SH-SY5Y (cell line): ENCODE data around the gene LRRTM4.
A peak's percentile ranks its signal among the peaks of the same experiment; 100 is the strongest.

Experiments
- GATA2 ChIP-seq: IDR thresholded peaks from 2 replicates; pipeline ENCODE4 v1.6.1; 2011; ENCODE audit warnings: mild to moderate bottlenecking, low read depth, low read length
- GATA3 ChIP-seq: IDR thresholded peaks from 2 replicates; pipeline ENCODE4 v1.6.1; 2011; ENCODE audit warnings: low read depth, mild to moderate bottlenecking, low read length, moderate library complexity

Gene LRRTM4

DNA sequence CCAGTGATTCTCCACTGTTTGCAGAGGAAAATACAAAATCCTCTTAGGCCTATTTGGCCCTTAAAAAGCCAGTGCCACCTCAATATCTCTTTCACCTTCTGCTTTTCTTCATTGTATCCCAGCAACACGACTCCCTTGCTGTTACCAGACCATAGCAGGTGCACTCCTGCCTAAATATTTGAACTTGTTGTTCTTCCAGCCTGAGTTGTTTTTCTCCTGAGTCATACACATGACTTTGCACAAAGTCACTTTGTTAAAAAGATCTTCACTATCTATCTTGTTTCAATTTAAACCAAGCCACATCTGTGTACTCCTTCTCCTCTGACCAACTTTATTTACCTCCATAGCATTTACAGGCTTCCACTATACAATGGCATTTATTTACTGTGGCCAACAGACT is 103.6 kb downstream of the LRRTM4 start:
- TF ChIP-seq GATA2 = no peak
- no peak for TF ChIP-seq GATA3

DNA sequence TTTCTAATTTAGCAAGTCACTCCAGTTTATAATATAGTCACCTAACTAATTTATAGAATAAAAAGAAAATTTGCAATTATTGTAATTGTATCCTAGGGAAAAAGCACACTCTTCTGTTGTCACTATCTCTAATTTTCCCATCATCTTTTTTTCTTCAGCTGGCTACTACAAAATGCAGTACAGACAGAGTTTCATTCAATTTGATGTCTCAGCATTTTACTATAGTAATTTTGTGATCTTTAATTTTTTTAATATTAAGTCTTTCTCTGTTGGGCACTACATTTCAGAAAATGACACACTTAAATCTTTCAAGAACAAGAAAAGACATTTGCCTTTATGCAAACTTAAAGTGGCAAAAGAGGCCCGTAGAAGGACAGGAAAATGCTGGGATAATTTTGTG is 118.0 kb downstream of the LRRTM4 start:
- no peak for TF ChIP-seq GATA3
- TF ChIP-seq GATA2 = no peak

- TF ChIP-seq GATA2 (no peak), GATA3 (no peak)
These were observed 123.1 kb downstream of the LRRTM4 start for GRCh38 chr2:77398970-77399600.

GRCh38 chr2:77397763-77398162 is 124.4 kb downstream of the LRRTM4 start:
- TF ChIP-seq GATA3 (no peak), GATA2 (no peak)

DNA sequence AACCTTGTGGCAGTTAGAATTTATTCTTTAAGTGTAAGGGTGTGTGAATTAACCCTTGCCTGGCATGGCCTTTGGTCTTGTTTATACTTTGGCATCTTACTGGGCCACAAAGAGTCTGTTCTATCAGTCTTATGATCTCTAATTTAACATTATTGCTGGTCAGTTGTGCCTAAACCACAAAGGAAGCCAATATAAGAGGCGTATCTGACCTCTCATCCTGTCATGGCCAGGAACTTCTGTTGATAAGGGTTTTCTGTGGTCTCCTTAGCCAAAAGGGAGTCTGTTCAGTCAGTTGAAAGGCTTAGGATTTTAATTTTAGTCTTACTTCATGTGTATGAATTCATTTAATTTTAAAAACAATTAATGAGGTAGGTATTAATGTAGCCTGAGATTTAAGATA is 127.2 kb downstream of the LRRTM4 start:
- no peak for TF ChIP-seq GATA2
- TF ChIP-seq GATA3 = no peak

- TF ChIP-seq GATA3 = peak; percentile 53
- peak; percentile 64 for TF ChIP-seq GATA2
These were observed 131.1 kb downstream of the LRRTM4 start for GRCh38 chr2:77391119-77391518.

DNA sequence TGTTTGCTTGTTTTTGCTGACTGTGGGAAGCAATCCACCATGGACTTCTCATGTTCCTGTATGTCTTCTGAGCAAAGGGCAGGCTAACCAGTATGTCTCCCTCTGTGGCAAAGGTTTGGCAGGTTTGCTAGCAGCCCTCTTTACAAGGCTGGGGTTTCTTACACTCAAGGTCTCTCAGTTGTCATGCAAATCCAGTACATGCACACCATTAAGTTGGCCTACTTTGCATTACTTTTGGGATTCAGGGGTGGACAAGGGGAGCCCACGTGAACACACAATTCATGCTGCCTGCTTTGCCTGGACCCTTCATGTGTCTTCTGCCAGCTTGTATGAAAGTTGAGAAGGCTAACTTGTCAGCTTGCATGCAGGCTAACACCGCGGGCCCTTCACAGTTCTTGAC is 134.9 kb downstream of the LRRTM4 start:
- TF ChIP-seq GATA3 (no peak), GATA2 (no peak)

GRCh38 chr2:77372636-77373035 is 149.5 kb downstream of the LRRTM4 start:
- TF ChIP-seq GATA2 = no peak
- TF ChIP-seq GATA3 = no peak

DNA sequence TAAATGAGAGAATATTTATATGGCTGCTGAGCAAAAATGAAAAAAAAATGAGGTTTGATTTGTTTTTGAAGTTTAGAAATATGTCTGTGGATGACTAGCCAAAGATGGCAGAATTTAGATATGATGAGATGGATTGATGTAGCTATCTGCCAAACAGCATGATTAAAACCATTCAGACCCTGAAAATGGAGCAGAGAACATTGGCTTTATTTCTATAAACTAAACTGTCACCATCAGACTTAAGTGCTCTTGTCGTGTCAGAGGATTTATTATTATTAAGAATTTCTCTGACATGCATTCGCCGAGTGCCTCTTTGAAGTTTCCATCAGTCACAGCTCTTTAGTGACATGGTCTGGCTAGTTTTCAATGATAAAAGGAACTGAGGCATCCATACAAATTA is 151.7 kb downstream of the LRRTM4 start:
- TF ChIP-seq GATA3 = no peak
- TF ChIP-seq GATA2 = no peak

GRCh38 chr2:77363277-77363676 is 158.9 kb downstream of the LRRTM4 start:
- no peak for TF ChIP-seq GATA2
- no peak for TF ChIP-seq GATA3

DNA sequence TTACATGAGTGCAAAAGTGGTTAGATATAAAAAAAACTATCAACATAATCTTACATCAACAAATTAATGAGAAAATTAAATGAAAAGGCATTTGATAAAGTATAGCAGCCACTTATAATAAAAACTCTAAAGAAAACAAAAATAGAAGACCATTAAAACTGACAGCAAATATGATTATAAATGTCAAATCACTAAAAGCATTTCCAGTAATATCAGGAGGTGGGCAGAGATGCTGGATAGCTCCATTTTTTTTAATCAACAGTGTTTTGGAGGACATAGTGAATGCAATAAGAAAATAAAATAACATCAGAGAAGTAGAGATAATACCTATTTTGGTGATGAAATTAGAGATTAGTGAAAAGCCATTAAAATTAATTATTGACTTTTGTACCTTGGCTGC is 173.4 kb downstream of the LRRTM4 start:
- no peak for TF ChIP-seq GATA2

GRCh38 chr2:77336013-77336412 is 186.2 kb downstream of the LRRTM4 start:
- TF ChIP-seq GATA3 (no peak), GATA2 (no peak)

DNA sequence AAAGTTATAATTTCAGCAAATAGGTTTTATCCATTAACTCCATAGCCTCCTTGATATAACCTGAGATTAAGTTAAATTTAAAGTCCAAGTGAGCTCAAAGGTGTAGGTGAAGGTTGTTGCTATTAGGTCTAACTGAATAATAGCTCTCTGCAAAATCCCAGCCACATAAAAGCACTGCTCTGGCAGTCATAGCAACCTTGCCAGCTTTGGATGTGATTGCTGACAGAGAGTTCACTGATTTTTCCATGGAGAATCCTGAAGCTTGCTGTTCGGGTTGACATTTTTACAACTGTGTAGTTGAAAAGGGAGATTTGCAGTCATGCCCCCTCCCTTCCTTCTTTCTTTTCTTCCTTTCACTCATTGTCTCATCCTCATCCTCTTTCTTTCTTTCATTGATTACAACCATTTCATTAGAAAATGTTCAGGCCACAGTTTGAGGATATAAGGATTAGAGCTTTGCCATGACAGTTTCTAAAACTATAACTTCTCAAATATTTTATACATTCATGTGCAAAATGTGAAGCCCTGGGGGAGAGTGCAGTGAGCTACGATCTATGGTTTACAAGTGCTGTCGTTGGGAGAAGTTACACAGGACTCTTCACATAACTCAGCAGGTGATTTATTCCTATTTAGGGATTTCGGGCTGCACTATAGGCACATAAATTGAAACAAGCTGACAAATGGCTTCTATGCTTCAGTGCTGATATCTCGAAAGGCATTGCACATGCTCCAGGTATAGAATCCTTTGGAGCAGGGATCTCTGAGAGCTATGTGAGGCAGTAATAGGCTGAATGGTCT is 193.8 kb downstream of the LRRTM4 start:
- TF ChIP-seq GATA3 (no peak), GATA2 (no peak)

DNA sequence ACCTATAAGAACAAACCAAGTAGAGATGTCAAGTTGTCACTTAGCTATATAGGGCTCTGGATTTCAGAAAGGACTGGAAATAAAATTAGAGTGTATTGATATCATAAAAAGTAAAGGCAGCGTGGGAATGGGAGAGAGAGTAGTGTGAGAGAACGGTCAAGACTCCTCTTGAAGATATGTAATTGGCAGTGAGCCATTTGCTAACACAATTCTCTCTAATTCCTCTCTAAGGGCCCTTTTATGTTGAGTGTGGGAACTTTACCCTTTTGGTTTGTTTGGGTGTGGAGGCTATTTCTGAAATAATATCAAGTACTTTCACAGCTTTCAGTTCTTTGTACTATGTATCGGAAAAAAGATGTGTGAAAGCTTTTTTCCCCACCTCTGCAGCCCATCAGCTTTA is 196.8 kb downstream of the LRRTM4 start:
- TF ChIP-seq GATA2 (no peak), GATA3 (no peak)

DNA sequence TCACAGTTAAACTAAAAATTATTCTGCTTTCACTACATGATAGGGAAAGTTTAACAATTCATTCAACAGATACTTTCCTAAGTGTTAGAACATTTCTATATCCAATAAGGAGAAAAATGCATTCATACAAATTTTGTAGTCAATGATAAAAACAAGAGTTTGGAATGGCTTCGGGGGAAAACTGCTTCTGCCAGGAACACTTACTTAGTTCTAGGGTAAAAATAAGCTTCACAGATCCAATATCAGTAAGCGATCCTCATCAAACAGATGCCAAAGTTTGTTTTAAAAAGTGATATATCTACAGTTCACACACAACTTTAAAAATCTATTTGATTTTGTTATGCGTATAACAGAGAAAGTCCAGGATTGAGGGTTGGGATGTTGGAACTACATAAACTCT is 199.7 kb downstream of the LRRTM4 start:
- TF ChIP-seq GATA3 (no peak), GATA2 (no peak)

- TF ChIP-seq GATA2 = no peak
- no peak for TF ChIP-seq GATA3
These were observed 207.5 kb downstream of the LRRTM4 start for GRCh38 chr2:77314721-77315120.
